Medulla oblongata (tissue), 1 donor: ENCODE measurements around the gene TMEM255B.
A peak's percentile ranks its signal among the peaks of the same experiment; 100 is the strongest.
"Not testable (repeated sequence)": the region's sequence is repeated elsewhere in the genome, so short reads cannot be mapped to it uniquely, and the experiment has no call there.

Experiments
- DNase-seq: peaks from one replicate; pipeline ENCODE4 v3.0.0-alpha.2; 2015; ENCODE audit errors: extremely low spot score

TMEM255B gene

DNA sequence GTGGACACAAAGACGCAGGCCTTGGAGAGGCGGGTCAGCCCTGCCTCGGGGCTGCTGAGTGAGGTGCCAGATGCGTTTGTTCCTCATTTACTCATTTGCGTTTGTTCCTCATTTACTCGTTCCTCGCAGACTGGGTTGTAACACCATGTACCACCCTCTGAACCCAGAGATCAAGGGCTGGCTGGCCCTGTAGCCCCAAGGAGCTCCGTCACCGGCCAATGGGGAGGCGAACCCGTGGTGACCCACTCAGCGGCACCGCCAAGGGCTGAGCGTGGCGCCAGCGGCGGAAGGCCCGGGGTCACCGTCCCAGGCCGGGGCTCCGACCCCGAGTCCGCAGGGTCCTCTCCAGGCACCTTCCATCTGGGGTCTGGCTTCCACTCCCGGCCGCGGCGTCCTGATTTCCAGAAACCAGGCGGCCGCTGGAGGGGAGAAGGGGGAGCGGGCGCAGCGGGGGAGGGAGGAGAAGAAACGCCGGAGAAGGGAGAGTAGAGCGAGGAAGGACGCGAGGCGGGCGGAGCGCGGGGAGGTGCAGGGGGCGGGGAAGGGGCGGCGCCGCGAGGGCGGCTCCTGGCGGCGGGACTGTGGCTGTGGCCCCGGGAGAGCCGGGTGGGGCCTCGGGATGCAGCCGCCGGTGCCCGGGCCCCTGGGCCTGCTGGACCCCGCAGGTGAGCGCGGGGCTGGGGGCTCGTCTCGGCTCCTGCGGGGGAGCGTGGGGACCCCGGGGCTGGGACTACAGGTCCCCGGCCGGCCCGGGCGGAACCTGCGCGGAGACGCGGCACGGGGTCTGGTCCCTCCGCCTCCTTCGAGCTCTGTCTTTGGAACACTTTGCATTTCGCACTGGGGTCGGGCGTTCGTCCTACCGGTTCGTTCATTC is at the start of gene TMEM255B:
Gene TMEM255B, plus strand, starts transcription at position 576 of the 874 bp plus-strand sequence. Its CDS starts 44 bp downstream, at position 620.
- DNase-seq: peak; percentile 75

DNA sequence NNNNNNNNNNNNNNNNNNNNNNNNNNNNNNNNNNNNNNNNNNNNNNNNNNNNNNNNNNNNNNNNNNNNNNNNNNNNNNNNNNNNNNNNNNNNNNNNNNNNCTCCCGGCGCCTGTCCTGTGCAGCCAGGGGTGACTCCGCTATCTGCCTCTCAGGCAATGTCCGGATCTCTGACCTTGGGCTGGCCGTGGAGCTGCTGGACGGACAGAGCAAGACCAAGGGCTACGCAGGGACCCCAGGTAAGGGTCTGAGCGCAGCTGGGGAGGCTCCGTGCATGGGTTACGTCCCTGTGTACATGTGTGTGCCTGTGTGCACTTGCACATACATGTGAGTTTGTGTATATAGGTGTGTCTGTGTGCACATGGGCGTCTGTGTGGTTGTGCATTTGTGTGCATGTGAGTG is 36.1 kb upstream of the TMEM255B start:
- no peak for DNase-seq

DNA sequence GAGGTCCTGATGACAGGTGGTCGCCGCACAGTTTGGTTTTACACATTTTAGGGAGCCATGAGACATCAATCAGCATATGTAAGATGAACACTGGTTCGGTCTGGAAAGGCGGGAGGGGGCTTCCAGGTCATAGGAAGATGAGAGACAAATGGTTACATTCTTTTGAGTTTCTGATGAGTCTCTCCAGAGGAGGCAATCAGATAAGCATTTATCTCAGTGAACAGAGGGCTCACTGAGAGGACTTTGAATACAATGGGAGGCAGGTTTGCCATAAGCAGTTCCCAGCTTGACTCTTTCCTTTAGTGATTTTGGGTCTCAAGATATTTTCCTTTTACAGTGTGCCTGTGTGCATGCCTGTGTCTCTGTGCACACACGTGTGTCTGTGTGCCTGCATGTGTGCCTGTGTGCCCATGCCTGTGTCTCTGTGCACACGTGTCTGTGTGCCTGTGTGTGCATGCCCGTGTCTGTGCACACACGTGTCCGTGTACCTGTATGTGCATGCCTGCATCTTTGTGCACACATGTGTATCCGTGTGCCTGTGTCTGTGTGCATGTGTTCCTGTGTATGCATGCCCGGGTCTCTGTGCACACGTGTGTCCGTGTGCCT is 35.5 kb upstream of the TMEM255B start:
- DNase-seq: no peak

DNA sequence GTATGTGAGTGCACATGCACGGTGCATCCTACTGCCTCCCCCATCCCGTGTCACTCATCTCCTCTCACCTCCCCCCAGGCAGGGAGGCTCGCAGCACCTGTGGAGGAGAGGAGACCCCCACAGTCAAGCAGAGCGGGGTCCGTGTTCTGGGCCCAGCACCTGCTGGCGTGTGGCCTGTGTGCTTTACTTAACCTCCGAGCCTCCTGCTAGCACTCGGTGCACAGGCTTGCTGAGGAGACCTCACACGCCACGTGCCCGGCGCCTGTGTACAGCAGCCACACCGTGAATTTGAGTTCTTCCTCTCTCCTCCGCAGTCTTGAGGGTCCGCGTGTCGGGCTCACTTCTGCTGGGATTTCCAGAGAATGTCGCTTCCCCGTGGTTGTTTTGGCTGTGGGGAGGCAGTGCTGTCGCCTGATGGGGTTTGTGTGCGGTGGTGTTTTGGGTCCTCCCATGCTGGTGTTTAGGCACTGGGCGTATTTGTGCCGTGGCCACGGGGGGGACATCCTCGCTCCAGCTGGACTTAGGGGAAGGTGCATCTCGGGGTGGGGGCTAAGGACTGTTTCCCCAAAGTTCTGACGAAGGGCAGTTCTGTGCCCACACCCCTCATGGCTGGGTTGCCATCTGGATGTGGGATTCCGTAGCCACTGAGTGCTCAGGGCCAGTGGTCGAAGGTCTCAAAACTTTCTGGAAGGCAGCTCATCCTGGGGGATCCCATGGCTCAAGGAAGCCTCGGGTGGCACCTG is 34.8 kb upstream of the TMEM255B start:
- no peak for DNase-seq

DNA sequence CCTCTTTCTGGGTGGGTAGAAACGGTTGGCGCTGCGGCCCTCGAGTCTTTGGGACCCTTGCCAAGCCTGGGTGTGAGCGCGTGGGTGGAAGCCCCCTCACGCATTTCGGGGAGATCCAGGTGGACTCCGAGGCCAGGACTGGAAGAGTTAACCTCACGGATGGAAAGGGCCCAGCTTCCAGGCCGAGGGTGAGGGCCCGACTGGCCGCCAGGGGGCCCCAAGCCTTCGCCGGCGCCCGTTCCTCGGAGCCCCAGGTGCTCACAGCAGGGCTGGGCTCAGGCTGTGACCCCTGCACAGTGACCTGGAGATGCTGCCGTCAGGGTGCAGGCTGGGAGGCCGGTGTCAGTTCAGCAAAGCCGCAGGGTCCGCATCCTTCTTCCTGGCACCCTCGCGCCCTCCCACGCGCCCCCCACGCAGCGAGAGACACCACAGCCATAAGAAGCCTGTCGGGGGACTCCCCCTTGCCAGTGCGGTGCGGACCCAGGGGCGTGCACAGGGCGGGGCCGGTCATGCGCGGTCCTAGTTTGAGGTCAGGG is 34.2 kb upstream of the TMEM255B start:
- DNase-seq: peak; percentile 70

DNA sequence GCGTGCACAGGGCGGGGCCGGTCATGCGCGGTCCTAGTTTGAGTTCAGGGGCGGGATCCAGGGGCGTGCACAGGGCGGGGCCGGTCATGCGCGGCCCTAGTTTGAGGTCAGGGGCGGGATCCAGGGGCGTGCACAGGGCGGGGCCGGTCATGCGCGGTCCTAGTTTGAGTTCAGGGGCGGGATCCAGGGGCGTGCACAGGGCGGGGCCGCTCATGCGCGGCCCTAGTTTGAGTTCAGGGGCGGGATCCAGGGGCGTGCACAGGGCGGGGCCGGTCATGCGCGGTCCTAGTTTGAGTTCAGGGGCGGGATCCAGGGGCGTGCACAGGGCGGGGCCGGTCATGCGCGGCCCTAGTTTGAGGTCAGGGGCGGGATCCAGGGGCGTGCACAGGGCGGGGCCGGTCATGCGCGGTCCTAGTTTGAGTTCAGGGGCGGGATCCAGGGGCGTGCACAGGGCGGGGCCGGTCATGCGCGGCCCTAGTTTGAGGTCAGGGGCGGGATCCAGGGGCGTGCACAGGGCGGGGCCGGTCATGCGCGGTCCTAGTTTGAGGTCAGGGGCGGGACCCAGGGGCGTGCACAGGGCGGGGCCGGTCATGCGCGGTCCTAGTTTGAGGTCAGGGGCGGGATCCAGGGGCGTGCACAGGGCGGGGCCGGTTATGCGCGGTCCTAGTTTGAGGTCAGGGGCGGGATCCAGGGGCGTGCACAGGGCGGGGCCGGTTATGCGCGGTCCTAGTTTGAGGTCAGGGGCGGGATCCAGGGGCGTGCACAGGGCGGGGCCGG is 33.5 kb upstream of the TMEM255B start:
- not testable (repeated sequence) for DNase-seq

DNA sequence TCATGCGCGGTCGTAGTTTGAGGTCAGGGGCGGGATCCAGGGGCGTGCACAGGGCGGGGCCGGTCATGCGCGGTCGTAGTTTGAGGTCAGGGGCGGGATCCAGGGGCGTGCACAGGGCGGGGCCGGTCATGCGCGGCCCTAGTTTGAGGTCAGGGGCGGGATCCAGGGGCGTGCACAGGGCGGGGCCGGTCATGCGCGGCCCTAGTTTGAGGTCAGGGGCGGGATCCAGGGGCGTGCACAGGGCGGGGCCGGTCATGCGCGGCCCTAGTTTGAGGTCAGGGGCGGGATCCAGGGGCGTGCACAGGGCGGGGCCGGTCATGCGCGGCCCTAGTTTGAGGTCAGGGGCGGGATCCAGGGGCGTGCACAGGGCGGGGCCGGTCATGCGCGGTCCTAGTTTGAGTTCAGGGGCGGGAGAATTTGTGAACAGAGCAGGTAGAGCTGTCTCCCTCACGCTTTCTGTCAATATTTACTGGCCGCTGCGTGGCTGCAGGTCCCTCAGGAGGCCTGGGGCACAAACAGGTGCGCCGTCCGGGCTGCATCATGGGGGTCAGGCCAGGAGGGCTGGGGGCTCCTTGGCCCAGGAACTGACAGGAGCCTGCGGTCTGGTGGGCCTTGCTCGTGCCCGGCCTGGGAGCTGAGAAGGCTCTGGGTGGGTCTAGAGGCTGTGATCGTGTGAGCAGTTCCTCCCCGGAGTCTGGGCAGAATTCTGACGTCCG is 32.8 kb upstream of the TMEM255B start:
- DNase-seq: peak; percentile 28

DNA sequence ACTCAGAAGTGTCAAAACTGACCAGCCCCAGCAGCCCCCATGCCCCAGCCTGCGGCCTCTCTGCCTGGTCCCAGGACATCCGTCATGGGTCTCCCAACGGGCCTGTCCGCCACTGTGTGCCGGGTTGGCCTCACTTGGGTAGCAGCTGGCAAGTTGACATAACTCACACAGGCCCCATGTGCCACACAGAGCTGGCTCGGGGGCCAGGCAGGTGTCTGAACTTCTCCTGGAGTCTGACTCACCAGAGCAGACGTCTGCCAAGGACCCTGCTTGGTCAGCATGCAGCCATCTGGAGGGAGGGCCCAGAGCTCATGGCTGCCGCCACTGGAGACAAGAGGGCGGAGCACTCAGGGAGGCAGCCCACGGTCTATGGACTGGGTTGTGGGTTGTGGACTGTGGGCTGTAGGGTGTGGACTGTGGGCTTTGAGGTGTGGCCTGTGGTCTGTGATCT is 32.0 kb upstream of the TMEM255B start:
- DNase-seq: no peak

DNA sequence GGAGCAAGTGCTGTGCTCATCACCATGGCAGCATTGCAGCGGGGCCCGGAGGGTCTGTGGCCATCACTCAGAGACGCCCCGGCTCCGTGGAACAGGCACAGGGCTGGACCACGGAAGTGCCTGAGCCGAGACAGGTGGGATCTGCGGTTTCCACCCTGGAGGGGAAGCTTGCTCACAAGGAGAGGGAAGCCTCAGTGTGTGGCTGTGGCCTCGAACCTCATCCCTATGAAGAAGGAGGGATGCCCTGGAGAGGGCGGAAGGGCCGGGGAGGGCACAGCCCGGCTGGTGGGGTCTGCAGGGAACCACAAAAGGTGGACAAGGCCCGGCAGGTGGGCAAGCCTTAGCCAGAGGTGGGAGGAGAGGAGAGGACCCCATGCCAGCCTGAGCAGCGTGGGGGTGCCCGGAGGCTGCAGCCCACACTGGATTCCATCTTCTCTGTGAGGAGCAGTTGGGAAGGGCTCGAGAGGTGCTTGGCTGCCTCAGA is 30.4 kb upstream of the TMEM255B start:
- DNase-seq: no peak

DNA sequence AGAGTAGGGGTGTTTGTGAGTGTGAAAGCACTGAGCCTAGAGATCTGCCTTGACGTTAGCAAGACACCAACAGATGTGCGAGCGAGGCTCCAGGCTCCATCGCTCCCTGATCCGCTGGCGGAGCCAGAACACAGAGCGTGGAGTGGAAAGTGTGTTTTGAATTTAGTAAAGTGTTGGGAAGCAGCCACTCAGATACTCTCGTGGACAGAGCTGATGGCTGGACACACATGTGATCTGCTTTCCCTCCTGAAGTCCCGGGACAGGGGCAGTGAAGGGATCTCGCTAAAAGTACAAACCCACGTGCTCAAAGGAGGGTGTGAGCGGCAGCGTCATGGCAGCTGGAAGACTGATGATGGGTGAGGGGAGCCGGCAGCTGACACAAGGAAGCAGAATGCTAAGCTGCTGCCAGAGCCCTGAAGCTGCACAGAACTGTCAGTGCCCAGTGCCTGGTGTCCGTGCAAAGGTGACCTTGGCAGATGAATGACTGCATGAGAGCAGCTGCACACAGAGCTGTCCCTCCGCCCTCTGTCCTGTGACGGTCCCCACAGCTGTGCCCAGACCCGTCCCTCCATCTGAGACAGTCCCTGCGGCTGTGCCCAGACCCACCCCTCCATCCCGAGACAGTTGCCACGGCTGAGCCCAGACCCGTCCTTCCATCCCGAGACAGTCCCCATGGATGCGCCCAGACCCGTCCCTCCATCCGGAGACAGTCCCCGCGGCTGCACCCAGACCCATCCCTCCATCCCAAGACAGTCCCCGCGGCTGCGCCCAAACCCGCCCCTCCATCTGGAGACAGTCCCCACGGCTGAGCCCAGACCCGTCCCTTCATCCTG is 29.6 kb upstream of the TMEM255B start:
- no peak for DNase-seq

DNA sequence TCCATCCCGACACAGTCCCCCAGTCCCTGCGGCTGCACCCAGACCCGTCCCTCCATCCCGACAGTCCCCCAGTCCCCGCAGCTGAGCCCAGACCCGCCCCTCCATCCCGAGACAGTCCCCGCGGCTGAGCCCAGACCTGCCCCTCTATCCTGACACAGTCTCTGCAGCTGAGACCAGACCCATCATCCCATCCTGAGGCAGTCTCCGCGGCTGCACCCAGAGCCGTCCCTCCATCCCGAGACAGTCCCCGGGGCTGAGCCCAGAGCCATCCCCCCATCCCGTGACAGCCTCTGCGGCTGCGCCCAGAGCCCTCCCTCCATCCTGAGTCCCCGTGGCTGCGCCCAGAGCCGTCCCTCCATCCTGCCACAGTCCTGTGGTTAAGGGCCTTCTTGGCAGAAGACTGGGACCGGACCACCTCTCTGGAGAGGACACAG is 28.8 kb upstream of the TMEM255B start:
- DNase-seq: no peak

DNA sequence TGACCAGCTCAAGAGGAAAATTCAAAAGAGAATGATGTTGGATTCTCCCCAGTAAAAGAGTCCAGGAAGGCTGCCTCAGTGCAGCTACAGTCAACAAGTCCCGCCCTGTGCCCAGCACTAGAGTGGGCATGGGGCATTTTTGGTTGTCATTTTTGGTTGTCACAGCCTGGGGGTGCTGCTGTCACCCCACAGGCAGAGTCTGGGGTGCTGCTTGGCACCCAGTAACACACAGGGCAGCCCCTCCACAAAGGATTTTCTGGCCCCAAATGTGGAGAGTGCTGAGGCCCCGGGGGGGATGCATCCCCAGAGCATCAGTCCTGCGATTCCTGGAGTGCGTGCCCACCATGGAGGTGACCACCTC is 28.2 kb upstream of the TMEM255B start:
- DNase-seq: no peak

DNA sequence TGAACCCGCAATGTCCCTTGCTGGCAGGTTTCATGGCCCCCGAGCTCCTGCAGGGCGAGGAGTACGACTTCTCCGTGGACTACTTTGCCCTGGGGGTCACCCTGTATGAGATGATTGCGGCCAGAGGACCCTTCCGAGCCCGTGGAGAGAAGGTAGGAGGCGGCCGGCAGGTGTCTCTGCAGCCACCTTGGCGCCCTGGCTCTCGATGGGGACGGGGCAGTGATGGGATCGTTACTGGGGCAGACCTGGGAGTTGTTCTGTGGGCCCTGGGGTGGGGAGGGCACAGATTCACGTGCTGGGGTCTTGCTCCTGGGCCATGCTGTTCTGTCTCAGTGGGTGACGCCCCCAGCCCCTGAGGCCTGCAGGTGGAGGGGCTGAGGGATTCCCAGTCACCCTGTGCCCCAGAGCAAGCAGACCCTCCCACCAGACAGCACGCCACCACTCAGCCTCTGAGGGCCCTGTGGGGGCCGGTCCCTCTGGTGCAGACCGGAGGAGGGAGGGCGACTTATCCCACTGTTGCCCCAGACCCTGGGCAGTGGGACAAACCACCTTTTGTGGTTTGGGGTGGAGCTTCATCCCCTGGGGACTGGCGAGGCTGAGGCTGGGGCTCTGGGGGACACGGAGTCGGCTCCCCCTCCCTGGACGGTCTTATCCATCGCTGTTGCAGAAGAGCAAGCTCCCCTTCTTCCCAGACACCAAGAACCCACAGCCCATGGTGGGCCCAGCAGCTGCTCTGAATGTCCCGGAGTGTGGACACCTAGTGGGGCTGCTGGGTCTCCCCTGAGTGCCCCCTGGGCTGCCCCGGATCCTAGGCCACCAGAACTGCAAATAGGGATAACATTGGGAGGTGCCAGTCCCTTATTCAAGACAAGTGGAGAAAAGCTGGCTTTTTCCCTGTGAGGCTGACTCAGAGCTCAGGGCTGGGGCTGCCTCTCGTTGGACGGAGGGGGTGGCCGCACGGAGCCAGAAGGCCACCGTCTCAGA is 27.5 kb upstream of the TMEM255B start:
- no peak for DNase-seq

DNA sequence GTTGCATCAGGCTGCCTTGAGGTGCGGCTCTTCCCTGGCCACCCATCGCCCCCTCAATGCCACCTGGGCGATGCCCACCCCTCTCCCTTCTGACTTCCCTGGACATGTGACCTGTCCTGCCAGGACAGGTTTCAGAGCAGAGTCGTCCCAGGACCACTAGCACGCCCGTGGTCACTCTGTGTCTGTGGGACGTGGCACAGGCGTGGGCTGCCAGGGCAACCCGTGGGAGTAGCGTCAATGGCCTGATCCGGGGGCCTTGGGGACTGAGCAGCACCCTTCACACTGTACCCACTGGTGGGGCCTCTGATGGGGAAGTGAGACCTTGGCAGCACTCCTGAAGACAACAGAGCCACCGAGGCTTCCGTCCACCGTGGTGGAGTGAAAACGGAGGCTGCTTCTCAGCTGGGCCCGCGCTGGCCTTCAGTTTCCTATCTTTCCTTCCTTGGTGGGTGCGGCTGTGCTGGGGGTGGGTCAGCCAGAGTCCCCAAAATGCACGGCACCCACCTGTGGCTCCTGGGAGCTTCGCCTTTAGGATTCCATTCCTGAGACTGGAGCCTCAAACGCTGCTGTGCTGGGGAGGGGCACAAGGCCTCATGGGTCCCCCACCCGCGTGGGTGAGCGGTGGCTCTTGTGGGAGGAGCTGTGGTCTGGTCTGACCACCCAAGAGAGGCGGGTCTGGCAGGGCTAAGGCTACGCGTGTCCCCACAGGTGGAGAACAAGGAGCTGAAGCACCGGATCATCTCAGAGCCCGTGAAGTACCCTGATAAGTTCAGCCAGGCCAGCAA is 26.7 kb upstream of the TMEM255B start:
- DNase-seq: peak; percentile 35

DNA sequence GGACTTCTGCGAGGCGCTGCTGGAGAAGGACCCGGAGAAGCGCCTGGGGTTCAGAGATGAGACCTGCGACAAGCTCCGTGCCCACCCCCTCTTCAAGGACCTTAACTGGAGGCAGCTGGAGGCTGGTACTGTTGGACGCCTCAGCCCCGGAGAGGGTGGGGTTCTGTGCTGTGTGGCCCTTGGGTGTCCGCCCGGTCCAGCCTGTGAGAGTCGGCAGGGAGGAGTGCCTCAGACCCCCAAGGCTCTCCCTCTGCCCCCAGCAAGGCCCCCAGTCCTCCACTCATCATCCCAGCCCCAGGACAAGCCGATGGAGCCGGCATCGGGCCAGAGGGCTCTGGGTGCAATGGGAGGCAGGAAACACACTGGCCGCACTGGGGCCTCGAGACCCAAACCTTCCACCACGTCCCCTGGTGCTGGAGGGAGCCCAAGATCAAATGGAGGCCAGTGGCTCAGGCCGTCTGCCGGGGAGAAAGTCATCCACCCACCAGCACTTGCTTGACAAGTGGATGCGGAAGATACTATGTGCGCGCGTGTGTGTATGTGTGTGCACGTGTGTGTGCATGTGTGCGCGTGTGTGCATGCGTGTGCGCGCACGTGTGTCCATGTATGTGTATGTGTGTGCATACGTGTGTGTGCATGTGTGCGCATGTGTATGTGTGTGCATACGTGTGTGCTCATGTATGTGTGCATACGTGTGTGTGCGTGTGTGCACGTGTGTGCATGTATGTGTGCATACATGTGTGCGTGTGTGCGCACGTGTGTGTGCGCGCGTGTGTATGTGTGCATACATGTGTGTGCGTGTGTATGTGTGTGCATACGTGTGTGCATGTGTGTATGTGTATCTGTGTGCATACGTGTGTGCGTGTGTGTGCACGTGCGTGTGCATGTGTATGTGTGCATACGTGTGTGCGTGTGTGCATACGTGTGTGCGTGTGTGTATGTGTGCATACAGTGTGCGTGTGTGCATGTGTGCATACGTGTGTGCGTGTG is 25.8 kb upstream of the TMEM255B start:
- no peak for DNase-seq

DNA sequence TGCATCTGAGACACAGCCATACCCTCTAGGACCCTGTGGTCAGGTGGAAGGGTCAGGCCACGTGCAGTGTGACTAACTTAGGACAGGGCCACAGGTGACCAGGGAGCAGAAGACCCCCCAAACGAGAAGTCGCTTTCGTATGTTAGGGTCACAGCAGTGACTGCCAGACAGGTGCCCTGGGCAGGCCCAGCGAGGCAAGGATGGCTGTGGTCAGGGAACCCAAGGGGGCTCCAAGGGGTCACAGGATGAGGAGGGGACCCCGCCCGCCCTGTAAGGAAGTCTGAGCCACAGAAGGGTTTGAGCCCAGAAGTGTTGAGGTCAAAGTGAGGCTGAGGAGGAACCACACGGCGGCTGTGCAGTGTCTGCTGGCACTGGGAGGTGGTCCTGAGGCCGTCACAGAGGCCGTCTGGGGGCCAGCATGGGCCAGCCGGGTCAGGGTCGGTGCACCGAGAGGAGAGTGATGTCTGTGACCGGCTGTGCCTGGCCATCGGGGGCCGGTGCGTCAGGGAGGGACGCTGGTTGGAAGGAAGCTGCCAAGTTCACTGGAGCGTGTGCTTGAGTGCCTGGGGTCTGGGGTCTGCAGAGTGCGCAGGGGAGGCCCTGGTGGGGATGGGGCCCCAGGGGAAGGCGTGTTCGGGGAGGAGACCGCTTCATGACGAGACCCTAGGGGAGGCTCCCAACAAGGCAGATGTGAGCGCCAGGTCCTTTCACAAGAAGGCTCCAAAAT is 24.8 kb upstream of the TMEM255B start:
- no peak for DNase-seq
